SH-SY5Y (cell line): ENCODE data around the gene PPP6C.

Experiments used
- GATA2 ChIP-seq: IDR thresholded peaks from 2 replicates; pipeline ENCODE4 v1.6.1; 2011; ENCODE audit warnings: mild to moderate bottlenecking, low read depth, low read length
- GATA3 ChIP-seq: IDR thresholded peaks from 2 replicates; pipeline ENCODE4 v1.6.1; 2011; ENCODE audit warnings: low read depth, mild to moderate bottlenecking, low read length, moderate library complexity

DNA sequence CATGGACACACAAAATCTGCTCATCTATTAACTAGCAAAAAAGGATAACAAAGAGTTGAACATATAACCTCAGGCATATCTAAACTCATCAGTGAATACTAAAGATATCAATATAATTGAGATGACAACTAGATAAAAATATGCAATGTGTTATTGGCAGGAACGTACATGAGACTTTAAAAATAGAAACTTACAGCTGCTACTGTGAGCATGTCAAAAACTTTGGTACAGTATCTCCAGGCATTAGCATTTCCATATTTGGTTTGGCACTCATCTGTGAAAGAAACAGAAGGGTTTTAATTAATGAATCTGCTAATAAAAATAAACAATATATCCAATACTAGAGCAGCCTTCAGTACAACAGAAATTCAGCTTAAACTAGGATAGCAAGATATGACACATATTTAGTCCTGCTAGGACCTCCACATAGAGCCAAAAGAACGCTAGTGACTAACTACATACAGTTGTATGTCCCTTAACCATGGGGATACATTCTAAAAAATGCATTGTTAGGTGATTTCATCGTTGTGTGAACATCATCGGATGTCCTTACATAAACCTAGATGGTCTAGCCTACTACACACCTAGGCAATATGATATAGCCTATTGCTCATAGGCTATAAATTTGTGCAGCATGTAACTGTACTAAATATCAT is 35.8 kb downstream of the PPP6C start:
- TF ChIP-seq GATA2 (no peak), GATA3 (no peak)
